GM19099 (cell line): ENCODE results near the gene S100A5.
A peak's percentile ranks its signal among the peaks of the same experiment; 100 is the strongest.

ENCODE experiments used
- POLR2A ChIP-seq: IDR thresholded peaks from 3 replicates; pipeline ENCODE4 v1.6.1; 2011; ENCODE audit warnings: low read depth; ENCODE audit not compliant: insufficient read length; ENCODE audit errors: extremely low read depth

Gene S100A5

GRCh38 chr1:153566414-153567371 is 26.0 kb upstream of the S100A5 start:
- TF ChIP-seq POLR2A: no peak

GRCh38 chr1:153565529-153566374 is 25.0 kb upstream of the S100A5 start, which contains the start of gene S100A2:
Gene S100A2 (minus strand): TSS chr1:153565844. CDS start chr1:153563877, 1,967 bp downstream.
- TF ChIP-seq POLR2A: peak; percentile 20

- no peak for TF ChIP-seq POLR2A
Measured at GRCh38 chr1:153563991-153564390, 23.3 kb upstream of the S100A5 start.

- TF ChIP-seq POLR2A: no peak
Measured at GRCh38 chr1:153563483-153563901, 22.8 kb upstream of the S100A5 start.

GRCh38 chr1:153561466-153561985 is 20.8 kb upstream of the S100A5 start:
- no peak for TF ChIP-seq POLR2A

- no peak for TF ChIP-seq POLR2A
Measured at GRCh38 chr1:153560771-153561465, 20.2 kb upstream of the S100A5 start.

- TF ChIP-seq POLR2A: no peak
Measured at GRCh38 chr1:153560241-153560640, 19.5 kb upstream of the S100A5 start.

GRCh38 chr1:153557877-153558276 is 17.1 kb upstream of the S100A5 start:
- no peak for TF ChIP-seq POLR2A

- TF ChIP-seq POLR2A: no peak
Measured at GRCh38 chr1:153556348-153556747, 15.6 kb upstream of the S100A5 start.

- TF ChIP-seq POLR2A: no peak
Measured at GRCh38 chr1:153553830-153554541, 13.3 kb upstream of the S100A5 start.

- no peak for TF ChIP-seq POLR2A
Measured at GRCh38 chr1:153553096-153553495, 12.4 kb upstream of the S100A5 start.

GRCh38 chr1:153552335-153552734 is 11.6 kb upstream of the S100A5 start:
- TF ChIP-seq POLR2A: no peak

GRCh38 chr1:153550827-153551500 is 10.2 kb upstream of the S100A5 start:
- TF ChIP-seq POLR2A: no peak

- no peak for TF ChIP-seq POLR2A
Measured at GRCh38 chr1:153550398-153550758, 9.6 kb upstream of the S100A5 start.
